D721Med (cell line): ENCODE results near the gene IFNK.

Source experiments
- DNase-seq: peaks from one replicate; pipeline ENCODE4 v3.0.0; 2011; ENCODE audit warnings: low spot score; ENCODE audit not compliant: insufficient read length
- FAIRE-seq: peaks from 2 replicates; lab custom pipeline; 2011; peaks lifted over from hg19 to GRCh38; lab: Jason Lieb, UNC
- CTCF ChIP-seq: IDR thresholded peaks from 2 replicates; pipeline ENCODE4 v1.5.1; 2012; ENCODE audit warnings: mild to moderate bottlenecking, control low read depth; ENCODE audit not compliant: insufficient read depth; ENCODE audit errors: missing control alignments

The IFNK gene

DNA sequence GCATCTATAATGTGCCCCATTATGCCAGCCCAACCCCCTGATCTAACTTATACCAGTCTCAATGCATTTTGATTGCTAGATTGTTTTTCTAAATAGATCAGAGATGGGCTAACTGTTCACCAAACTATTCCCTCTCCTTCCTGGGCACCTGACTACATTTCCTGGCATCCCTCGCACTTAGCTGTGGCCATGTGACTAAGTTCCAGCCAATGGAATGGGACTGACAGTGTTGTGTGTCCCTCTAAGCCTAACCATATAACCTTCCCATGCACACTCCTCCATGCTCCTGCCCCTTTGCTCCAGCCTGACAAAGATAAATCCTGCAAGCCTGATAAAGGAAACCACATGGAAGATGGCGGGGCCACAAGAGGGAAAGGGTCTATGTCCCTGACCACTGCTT lies 12.3 kb upstream of the IFNK start:
- FAIRE-seq (no peak), DNase-seq (no peak)
- no peak for TF ChIP-seq CTCF

DNA sequence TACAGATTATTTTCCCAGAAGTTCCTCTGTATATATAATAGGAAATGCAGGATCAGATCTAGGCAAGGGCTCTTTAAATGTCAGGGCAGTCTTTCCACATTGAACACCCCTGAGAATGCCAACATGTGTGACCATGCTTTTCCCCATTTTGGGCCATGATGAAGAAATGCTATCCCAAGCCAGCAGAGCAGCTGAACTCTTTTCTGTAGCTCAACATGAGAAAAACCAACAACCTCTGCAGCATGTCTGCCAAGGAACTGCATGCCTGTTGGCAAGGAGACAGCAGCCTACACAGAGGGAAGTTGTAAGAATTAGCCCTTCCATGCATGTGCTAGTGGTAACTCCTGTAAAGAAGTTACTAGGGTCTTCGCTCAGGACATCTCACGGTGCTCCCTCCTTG lies 9.5 kb upstream of the IFNK start:
- FAIRE-seq (no peak), DNase-seq (no peak)
- TF ChIP-seq CTCF = no peak

DNA sequence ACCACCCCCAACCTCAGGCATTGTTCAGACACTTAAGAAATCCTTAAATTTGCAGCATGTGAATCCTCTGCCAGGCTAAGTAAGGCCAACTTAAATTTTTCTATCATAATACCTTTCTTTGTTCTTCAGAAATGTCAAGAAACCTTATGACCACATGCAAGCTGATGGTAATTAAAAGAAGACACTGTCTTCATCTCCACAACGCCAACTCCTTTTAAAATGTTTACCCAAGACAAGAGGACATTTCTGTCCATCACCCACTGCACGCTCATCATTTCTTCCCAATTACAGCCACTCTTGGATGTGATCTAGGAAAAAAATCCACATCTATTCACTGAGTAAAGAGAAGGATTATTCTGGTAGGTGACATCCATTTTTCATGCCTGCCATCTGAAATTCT lies 6.1 kb upstream of the IFNK start:
- DNase-seq = no peak
- FAIRE-seq = no peak
- TF ChIP-seq CTCF = no peak

GRCh38 chr9:27518809-27519208 lies 5.3 kb upstream of the IFNK start:
- no peak for DNase-seq
- no peak for FAIRE-seq
- no peak for TF ChIP-seq CTCF

DNA sequence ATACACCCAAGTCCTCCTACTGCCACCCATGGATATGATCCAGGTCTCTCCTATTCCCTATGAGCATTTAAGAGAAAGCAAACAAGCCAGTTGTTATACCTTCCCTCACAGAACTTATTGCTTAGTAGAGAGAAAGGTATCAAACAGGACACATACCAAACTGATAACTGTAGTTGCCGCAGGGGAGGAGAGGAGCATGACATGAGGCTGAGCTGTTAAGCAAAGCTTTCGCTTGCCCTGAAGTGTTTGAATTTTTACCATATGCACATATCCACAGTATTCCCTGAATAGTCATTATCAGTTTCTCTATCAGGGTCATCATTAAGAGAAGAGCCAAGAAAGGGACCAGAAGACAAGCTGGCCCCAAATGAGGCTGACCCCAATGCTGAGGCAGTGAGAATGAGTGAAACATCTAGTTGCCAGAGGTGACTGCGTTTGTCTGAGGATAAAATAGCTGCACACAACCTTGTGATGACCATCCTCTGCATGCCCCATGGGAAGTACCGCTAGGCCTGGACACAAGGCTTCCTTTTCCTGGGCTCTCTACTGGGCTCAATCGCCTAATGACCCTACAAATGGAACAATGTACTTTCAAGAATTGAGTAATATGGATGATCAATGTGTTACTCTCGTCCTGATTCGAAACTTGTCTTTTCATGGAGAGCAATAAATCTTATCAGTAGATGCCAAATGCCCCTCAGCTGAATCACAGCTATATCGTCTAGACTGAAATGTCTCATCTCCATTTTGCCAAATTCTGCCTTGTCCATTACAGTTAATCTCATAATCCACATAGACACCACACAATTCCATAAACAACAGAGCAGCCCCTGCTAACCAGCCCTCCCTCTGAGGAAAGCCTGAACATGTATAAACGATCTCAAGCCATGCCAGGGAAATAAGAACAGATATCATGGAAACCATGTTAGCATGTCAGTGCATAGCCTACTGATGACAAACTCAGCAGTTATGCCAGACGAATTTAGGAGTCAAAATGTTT lies 4.3 kb upstream of the IFNK start:
- FAIRE-seq (no peak), DNase-seq (no peak)
- no peak for TF ChIP-seq CTCF

- TF ChIP-seq CTCF = no peak
- DNase-seq = no peak
- no peak for FAIRE-seq
These were observed 3.1 kb upstream of the IFNK start for GRCh38 chr9:27520986-27521385.

DNA sequence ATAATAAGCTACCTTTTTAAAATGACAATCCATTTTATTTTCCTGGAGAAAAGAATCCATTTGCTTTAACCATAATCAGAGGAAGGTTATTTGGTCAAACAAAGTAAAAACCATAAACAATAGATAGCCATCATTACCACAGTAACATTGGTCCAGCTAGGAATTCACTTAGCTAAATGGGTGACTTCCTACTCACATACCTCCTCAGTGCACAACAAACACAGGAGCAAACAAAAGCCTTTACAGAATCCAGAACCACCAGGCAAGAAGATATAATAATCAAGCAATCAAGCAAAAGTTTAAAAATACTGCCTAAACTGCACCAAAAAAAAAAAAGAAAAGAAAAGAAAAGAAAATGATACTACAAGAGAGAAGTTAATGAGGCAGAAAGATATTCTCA lies 949 bp upstream of the IFNK start:
- no peak for TF ChIP-seq CTCF
- DNase-seq (no peak), FAIRE-seq (no peak)
